H9 (cell line): Measurements from ENCODE around the gene CSNK1G1. TPM values are rescaled to one million over a fixed set of nuclear protein-coding genes. Genes with fewer than 3 reads are reported as not detected.

ENCODE experiments used
- DNase-seq: peaks from one replicate; pipeline ENCODE4 v3.0.0-alpha.2; 2017
- H2AFZ ChIP-seq: one replicate; pipeline ENCODE4 v1.6.1; 2013; ENCODE audit warnings: mild to moderate bottlenecking, low read length, control low read depth, moderate library complexity
- H2AK5ac ChIP-seq: 2 replicates; pipeline ENCODE4 v1.6.1; 2013; ENCODE audit warnings: low read length, control low read depth, mixed read lengths; ENCODE audit not compliant: insufficient read length
- H2BK120ac ChIP-seq: one replicate; pipeline ENCODE4 v1.6.1; 2013; ENCODE audit warnings: low read depth, mild to moderate bottlenecking, low read length, control low read depth, inconsistent platforms; ENCODE audit not compliant: poor library complexity, severe bottlenecking
- H2BK12ac ChIP-seq: 2 replicates; pipeline ENCODE4 v1.6.1; 2013; ENCODE audit warnings: low read length, control low read depth, mixed read lengths, low read depth; ENCODE audit not compliant: insufficient read length
- H2BK15ac ChIP-seq: 2 replicates; pipeline ENCODE4 v1.6.1; 2013; ENCODE audit warnings: low read depth, low read length, control low read depth
- H2BK20ac ChIP-seq: one replicate; pipeline ENCODE4 v1.6.1; 2013; ENCODE audit warnings: low read depth, mild to moderate bottlenecking, low read length, control low read depth, inconsistent platforms; ENCODE audit not compliant: poor library complexity, severe bottlenecking
- H2BK5ac ChIP-seq: 2 replicates; pipeline ENCODE4 v1.6.1; 2013; ENCODE audit warnings: low read length, control low read depth, mixed read lengths; ENCODE audit not compliant: insufficient read length
- H3K14ac ChIP-seq: 2 replicates; pipeline ENCODE4 v1.6.1; 2013; ENCODE audit warnings: low read length, control low read depth; ENCODE audit not compliant: insufficient read depth
- H3K18ac ChIP-seq: 2 replicates; pipeline ENCODE4 v1.6.1; 2013; ENCODE audit warnings: low read depth, mild to moderate bottlenecking, mixed read lengths, low read length, control low read depth; ENCODE audit not compliant: insufficient read length
- H3K23ac ChIP-seq: 2 replicates; pipeline ENCODE4 v1.6.1; 2013; ENCODE audit warnings: low read length, control low read depth, mixed read lengths, low read depth; ENCODE audit not compliant: insufficient read length
- H3K23me2 ChIP-seq: 2 replicates; pipeline ENCODE4 v1.6.1; 2013; ENCODE audit warnings: low read depth, mild to moderate bottlenecking, mixed read lengths, low read length, control low read depth; ENCODE audit not compliant: insufficient read length, poor library complexity, severe bottlenecking
- H3K27ac ChIP-seq: 2 replicates; pipeline ENCODE4 v1.5.1; 2013; ENCODE audit warnings: low read length, control low read depth, mixed read lengths, low read depth; ENCODE audit not compliant: insufficient read length
- H3K27me3 ChIP-seq: 2 replicates; pipeline ENCODE4 v1.6.1; 2013; ENCODE audit warnings: low read length, control low read depth, inconsistent platforms; ENCODE audit not compliant: insufficient read depth
- H3K4ac ChIP-seq: 2 replicates; pipeline ENCODE4 v1.6.1; 2013; ENCODE audit warnings: low read depth, mild to moderate bottlenecking, control low read depth, inconsistent platforms, low read length, moderate library complexity
- H3K4me1 ChIP-seq: 2 replicates; pipeline ENCODE4 v1.6.1; 2013; ENCODE audit warnings: low read length, control low read depth, inconsistent platforms; ENCODE audit not compliant: insufficient read depth
- H3K4me2 ChIP-seq: 2 replicates; pipeline ENCODE4 v1.6.1; 2013; ENCODE audit warnings: low read length, control low read depth, mixed read lengths; ENCODE audit not compliant: insufficient read length, insufficient read depth
- H3K56ac ChIP-seq: 2 replicates; pipeline ENCODE4 v1.6.1; 2013; ENCODE audit warnings: low read depth, mild to moderate bottlenecking, mixed read lengths, low read length, control low read depth; ENCODE audit not compliant: insufficient read length
- H3K79me1 ChIP-seq: 2 replicates; pipeline ENCODE4 v1.6.1; 2013; ENCODE audit warnings: low read depth, mild to moderate bottlenecking, moderate library complexity, low read length, control low read depth, inconsistent platforms; ENCODE audit not compliant: insufficient read depth, poor library complexity, severe bottlenecking
- H3K79me2 ChIP-seq: 2 replicates; pipeline ENCODE4 v1.6.1; 2013; ENCODE audit warnings: low read length, control low read depth, inconsistent platforms; ENCODE audit not compliant: insufficient read depth
- H3K9ac ChIP-seq: 2 replicates; pipeline ENCODE4 v1.6.1; 2013; ENCODE audit warnings: low read length, control low read depth, mixed read lengths; ENCODE audit not compliant: insufficient read length; ENCODE audit errors: extremely low read depth
- H3K9me3 ChIP-seq: one replicate; pipeline ENCODE4 v1.6.1; 2013; ENCODE audit warnings: low read depth, low read length, inconsistent platforms; ENCODE audit not compliant: control insufficient read depth
- H3T11ph ChIP-seq: one replicate; pipeline ENCODE4 v1.6.1; 2013; ENCODE audit warnings: mild to moderate bottlenecking, low read length, control low read depth, inconsistent platforms
- H4K20me1 ChIP-seq: one replicate; pipeline ENCODE4 v1.6.1; 2013; ENCODE audit not compliant: control insufficient read depth, insufficient read length, insufficient read depth
- H4K5ac ChIP-seq: 2 replicates; pipeline ENCODE4 v1.6.1; 2013; ENCODE audit warnings: low read depth, mild to moderate bottlenecking, mixed read lengths, low read length, control low read depth; ENCODE audit not compliant: insufficient read length
- H4K8ac ChIP-seq: replicated peaks from 2 replicates; pipeline ENCODE4 v1.6.1; 2013; ENCODE audit warnings: low read length, control low read depth, mixed read lengths, low read depth; ENCODE audit not compliant: insufficient read length
- H4K91ac ChIP-seq: 2 replicates; pipeline ENCODE4 v1.6.1; 2013; ENCODE audit warnings: low read depth, mild to moderate bottlenecking, moderate library complexity, mixed read lengths, low read length, control low read depth; ENCODE audit not compliant: insufficient read length
- H3K27ac Mint-ChIP-seq, 3 experiments: 2 replicates in 2 of 3; 3 replicates in 1 of 3; pipeline ENCODE4 v1.8.0; 2020 to 2021; ENCODE audit warnings: mixed read lengths in 3 of 3, mild to moderate bottlenecking in 1 of 3, moderate library complexity in 1 of 3
- H3K27me3 Mint-ChIP-seq: 2 replicates; pipeline ENCODE4 v1.8.0; 2021; ENCODE audit warnings: low read depth, mild to moderate bottlenecking, moderate library complexity, mixed read lengths
- H3K36me3 Mint-ChIP-seq, 3 experiments: 2 replicates in 2 of 3; 3 replicates in 1 of 3; pipeline ENCODE4 v1.8.0; 2020 to 2021; ENCODE audit warnings: low read depth in 3 of 3, mixed read lengths in 3 of 3; ENCODE audit not compliant: insufficient read depth in 1 of 3
- H3K4me1 Mint-ChIP-seq, 2 experiments: 2 replicates each; pipeline ENCODE4 v1.8.0; 2020; ENCODE audit warnings: mixed read lengths in 2 of 2
- H3K4me3 Mint-ChIP-seq, 2 experiments: 2 replicates in 1 of 2; 3 replicates in 1 of 2; pipeline ENCODE4 v1.8.0; 2020 to 2021; ENCODE audit warnings: mild to moderate bottlenecking in 2 of 2, mixed read lengths in 2 of 2, moderate library complexity in 1 of 2
- H3K9me3 Mint-ChIP-seq, 2 experiments: 2 replicates in 1 of 2; 3 replicates in 1 of 2; pipeline ENCODE4 v1.8.0; 2020; ENCODE audit warnings: mild to moderate bottlenecking in 2 of 2, mixed read lengths in 2 of 2, moderate library complexity in 1 of 2
- CTCF ChIP-seq: fragments of 200-600 bp; sonication (generic); conservative IDR thresholded peaks from 3 replicates; pipeline ENCODE4 v1.8.0; 2021; ENCODE audit warnings: antibody characterized with exemption, mild to moderate bottlenecking
- WGBS: extraction: QIAGEN DNeasy Blood & Tissue Kit; methylation state at CpG from one replicate; pipeline ENCODE4 v1.1.7; 2013; ENCODE audit warnings: missing lambda C conversion rate, low lambda C conversion rate, mixed read lengths; ENCODE audit not compliant: insufficient read length; ENCODE audit errors: extremely low coverage; 5-methylcytosine and 5-hydroxymethylcytosine counted together
- total RNA-seq: library from RNA; stranded (reverse); gene quantifications from 2 replicates; pipeline ENCODE4 v1.2.1, GENCODE V29; 2021

CSNK1G1 gene
- total RNA-seq, 1 experiment from 2014 or later, result 17.1 TPM

- WGBS, result no CpG with 5 or more reads among the region's 5 CpGs
- Histone ChIP-seq H2AK5ac (no peak overlapping the region), H3K4me2 (peak overlapping the region; percentile 98), H4K5ac (peak overlapping the region; percentile 49), H3K79me1 (peaks cover 4% of the 10 kb centered on the region), H3K9ac (peak overlapping the region; percentile 89), H3K23me2 (peaks cover 5% of the 10 kb centered on the region), H4K91ac (no peak overlapping the region), H3K9me3 (no peaks in the 10 kb centered on the region), H3K27ac (no peak overlapping the region), H2BK15ac (no peak overlapping the region), H2BK20ac (no peak overlapping the region), H3K79me2 (peaks cover 2% of the 10 kb centered on the region; the same call in 1 of the 2 replicates), H3K4ac (no peak overlapping the region), H3K18ac (no peak overlapping the region), H3K27me3 (no peaks in the 10 kb centered on the region), H3K23ac (no peak overlapping the region), H3T11ph (no peak overlapping the region), H4K8ac (no peak overlapping the region), H2BK5ac (no peak overlapping the region), H3K56ac (no peak overlapping the region), H3K4me1 (no peaks in the 10 kb centered on the region), H2BK12ac (no peak overlapping the region), H3K14ac (peak overlapping the region; percentile 84; the same call in 1 of the 2 replicates), H2AFZ (no peak overlapping the region), H4K20me1 (no peaks in the 10 kb centered on the region), H2BK120ac (no peak overlapping the region)
- TF ChIP-seq CTCF, result no peak
- peak overlapping the region; percentile 94 to 98 for H3K4me3 Mint-ChIP-seq
- DNase-seq, result no peak
- H3K9me3 Mint-ChIP-seq, result no peaks in the 10 kb centered on the region
- H3K36me3 Mint-ChIP-seq, result peaks cover 0 to 2% (median 0%) of the 10 kb centered on the region in 3 experiments; a peak in 2 of 7 replicates
- peak overlapping the region; percentile 98 to 99 (median 98); a peak in 5 of 7 replicates for H3K27ac Mint-ChIP-seq
- H3K4me1 Mint-ChIP-seq, result peaks cover 12% of the 10 kb centered on the region in 2 experiments
- H3K27me3 Mint-ChIP-seq, result no peaks in the 10 kb centered on the region
Measured at GRCh38 chr15:64354688-64355344, 1.2 kb downstream of the CSNK1G1 start.
